HL-60 (cell line): ENCODE data around the gene CHDH.

ENCODE experiments used
- DNase-seq, 2 experiments: peaks; one replicate each; pipeline ENCODE4 v3.0.0-alpha.2; 2010 to 2020; ENCODE audit warnings: low read depth in 1 of 2, low spot score in 1 of 2
- H3K27ac ChIP-seq: fragments of 250-450 bp; sonication (Bioruptor Pico); replicated peaks from 2 replicates; pipeline ENCODE4 v1.5.1; 2020; ENCODE audit warnings: mild to moderate bottlenecking, moderate library complexity
- H3K27me3 ChIP-seq: fragments of 250-450 bp; sonication (Bioruptor Pico); 2 replicates; pipeline ENCODE4 v1.5.1; 2021; ENCODE audit warnings: mild to moderate bottlenecking, moderate library complexity; ENCODE audit not compliant: insufficient read depth, poor library complexity, severe bottlenecking
- H3K4me3 ChIP-seq: replicated peaks from 2 replicates; pipeline ENCODE4 v1.5.1; 2011; ENCODE audit warnings: mild to moderate bottlenecking, control low read depth, low read length; ENCODE audit not compliant: insufficient read depth
- CTCF ChIP-seq: IDR thresholded peaks from one replicate; pipeline ENCODE4 v1.5.1; 2011; ENCODE audit warnings: low read length, control low read depth, inconsistent platforms; ENCODE audit not compliant: insufficient read depth
- GABPA ChIP-seq: IDR thresholded peaks from 2 replicates; pipeline ENCODE4 v1.6.1; 2012; ENCODE audit warnings: low read depth
- POLR2AphosphoS5 ChIP-seq: IDR thresholded peaks from 2 replicates; pipeline ENCODE4 v1.6.1; 2012; ENCODE audit warnings: low read depth
- REST ChIP-seq: IDR thresholded peaks from 2 replicates; pipeline ENCODE4 v1.6.1; 2012; ENCODE audit warnings: low read depth; ENCODE audit not compliant: insufficient replicate concordance
- SPI1 ChIP-seq: IDR thresholded peaks from 2 replicates; pipeline ENCODE4 v1.6.1; 2012; ENCODE audit warnings: low read depth, mild to moderate bottlenecking, borderline replicate concordance

Gene CHDH

GRCh38 chr3:53812434-53812833 is 33.8 kb downstream of the CHDH start:
- Histone ChIP-seq H3K27ac (no peak overlapping the region), H3K27me3 (no peaks in the 10 kb centered on the region), H3K4me3 (no peak overlapping the region)
- no peak for DNase-seq
- TF ChIP-seq SPI1 (no peak), REST (no peak), GABPA (no peak), POLR2AphosphoS5 (no peak)

GRCh38 chr3:53811143-53811927 is 34.9 kb downstream of the CHDH start:
- Histone ChIP-seq H3K27ac (no peak overlapping the region), H3K4me3 (no peak overlapping the region), H3K27me3 (no peaks in the 10 kb centered on the region)
- TF ChIP-seq CTCF (no peak), REST (no peak), POLR2AphosphoS5 (no peak)
- no peak for DNase-seq

GRCh38 chr3:53809764-53810400 is 36.3 kb downstream of the CHDH start:
- Histone ChIP-seq H3K27ac (no peak overlapping the region), H3K27me3 (no peaks in the 10 kb centered on the region), H3K4me3 (no peak overlapping the region)
- no peak for DNase-seq
- no peak for TF ChIP-seq GABPA
- TF ChIP-seq SPI1, result no peak
- TF ChIP-seq CTCF, result no peak
- no peak for TF ChIP-seq REST
- no peak for TF ChIP-seq POLR2AphosphoS5
